Stimulated activated CD4-positive, alpha-beta T cell treated with anti-CD3 and anti-CD28 coated beads, Interleukin-4, amount 100 ng/mL, for 1 hour (primary cell): ENCODE data around the gene DNAH7.

Experiments used
- DNase-seq: peaks from one replicate; pipeline ENCODE4 v3.0.0-alpha.2; 2020

The DNAH7 gene

DNA sequence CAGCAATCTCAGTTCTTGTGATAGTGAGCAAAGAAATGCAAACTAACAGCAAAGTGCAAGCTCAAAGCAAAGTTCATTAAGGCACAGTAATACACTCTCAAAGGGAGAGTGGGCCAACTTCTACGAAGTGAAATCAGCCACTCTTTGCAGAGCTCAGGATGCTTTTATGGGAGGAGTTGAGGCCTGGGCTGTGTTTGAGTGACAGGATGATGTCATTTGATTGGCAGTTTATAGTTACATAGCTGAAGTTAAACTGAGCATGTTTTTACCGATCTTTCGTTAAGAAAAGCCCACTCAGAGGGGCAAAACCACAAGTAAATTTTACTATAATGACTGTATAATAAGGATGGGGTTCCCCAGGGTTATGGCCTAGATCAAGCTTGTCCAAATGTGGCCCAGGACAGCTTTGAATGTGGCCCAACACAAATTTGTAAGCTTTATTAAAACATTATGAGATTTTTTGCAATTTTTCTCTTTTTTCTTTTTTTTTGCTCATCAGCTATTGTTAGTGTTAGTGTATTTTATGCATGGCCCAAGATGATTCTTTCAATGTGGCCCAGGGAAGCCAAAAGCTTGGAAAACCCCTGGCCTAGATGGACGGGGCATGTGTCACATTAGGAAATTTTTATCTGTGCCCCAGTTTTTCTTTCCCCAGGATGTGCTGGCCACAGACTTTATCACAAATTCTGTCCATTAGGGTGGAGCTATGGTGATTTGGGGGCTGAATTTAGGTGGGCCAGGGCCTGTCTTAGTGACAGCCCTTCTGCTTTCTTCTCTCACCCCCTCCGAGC lies 8.3 kb upstream of the DNAH7 start:
- no peak for DNase-seq

- DNase-seq: no peak
Observed at GRCh38 chr2:196075196-196075595, 6.6 kb upstream of the DNAH7 start.

GRCh38 chr2:196074631-196075030 lies 6.0 kb upstream of the DNAH7 start:
- DNase-seq: no peak

GRCh38 chr2:196073521-196073920 lies 4.9 kb upstream of the DNAH7 start:
- DNase-seq: no peak

GRCh38 chr2:196067088-196067382 lies 1.6 kb downstream of the DNAH7 start:
- DNase-seq: no peak

- DNase-seq: no peak
Observed at GRCh38 chr2:196066291-196067087, 2.1 kb downstream of the DNAH7 start.

- DNase-seq: no peak
Observed at GRCh38 chr2:196063773-196064172, 4.9 kb downstream of the DNAH7 start.

DNA sequence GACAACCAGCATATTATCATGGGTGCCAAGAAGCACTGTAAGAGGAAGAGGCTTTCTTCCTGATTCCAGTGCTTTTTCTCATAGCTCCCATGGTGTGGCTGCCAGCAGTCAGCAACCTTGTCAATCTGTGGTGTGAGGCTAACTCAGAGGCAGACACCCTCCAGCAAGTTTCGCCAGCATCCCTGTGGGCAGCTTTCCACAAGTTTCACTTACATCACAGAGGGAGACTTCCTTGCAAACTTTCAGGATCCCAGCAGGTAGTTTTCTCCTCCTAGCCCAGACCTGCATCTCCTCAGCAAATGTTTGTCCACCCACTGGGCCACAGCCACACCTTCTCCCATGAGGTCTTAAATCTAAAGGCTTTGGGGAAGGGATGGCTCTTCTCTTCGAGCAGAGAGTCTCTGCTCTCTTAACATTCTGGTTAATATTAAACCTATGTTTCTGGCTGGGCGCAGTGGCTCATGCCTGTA lies 9.1 kb downstream of the DNAH7 start:
- no peak for DNase-seq

- no peak for DNase-seq
Observed at GRCh38 chr2:196054631-196055030, 14.0 kb downstream of the DNAH7 start.

- no peak for DNase-seq
Observed at GRCh38 chr2:196046123-196046917, 22.3 kb downstream of the DNAH7 start.

- DNase-seq: no peak
Observed at GRCh38 chr2:196041786-196042185, 26.9 kb downstream of the DNAH7 start.

DNA sequence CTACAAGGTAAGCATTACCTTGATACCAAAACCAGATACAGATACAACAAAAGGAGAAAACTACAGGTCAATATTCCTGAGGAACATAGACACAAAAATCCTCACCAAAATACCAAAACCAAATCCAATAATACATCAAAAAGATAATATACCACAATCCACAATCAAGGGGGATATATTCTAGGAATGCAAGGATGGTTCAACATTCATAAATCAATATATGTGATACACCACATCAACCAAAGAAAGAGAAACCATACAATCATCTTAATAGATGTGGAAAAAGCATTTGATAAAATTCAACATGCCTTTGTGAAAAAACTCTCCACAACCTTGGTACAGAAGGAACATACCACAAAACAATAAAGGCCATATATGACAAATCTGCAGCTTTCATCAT lies 28.4 kb downstream of the DNAH7 start:
- DNase-seq: no peak

DNA sequence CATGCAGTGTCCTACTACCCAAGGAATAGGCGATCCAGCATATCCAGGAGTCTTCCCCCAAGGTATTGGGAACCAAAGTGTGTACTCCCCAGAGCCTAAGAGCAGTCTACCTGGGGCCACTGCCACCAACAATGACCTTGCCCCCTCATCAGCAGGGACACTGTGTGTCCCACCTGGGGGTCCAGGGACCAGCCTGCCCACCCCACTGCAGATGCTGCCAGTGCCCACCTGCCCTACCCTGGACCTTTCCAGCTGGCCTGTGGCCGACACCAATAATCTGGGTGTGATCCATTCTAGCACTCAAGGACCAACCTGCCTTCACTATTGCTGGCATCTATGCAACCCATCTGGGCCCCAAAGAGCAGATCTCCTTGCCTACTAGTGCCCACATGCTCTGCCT lies 32.2 kb downstream of the DNAH7 start:
- no peak for DNase-seq

DNA sequence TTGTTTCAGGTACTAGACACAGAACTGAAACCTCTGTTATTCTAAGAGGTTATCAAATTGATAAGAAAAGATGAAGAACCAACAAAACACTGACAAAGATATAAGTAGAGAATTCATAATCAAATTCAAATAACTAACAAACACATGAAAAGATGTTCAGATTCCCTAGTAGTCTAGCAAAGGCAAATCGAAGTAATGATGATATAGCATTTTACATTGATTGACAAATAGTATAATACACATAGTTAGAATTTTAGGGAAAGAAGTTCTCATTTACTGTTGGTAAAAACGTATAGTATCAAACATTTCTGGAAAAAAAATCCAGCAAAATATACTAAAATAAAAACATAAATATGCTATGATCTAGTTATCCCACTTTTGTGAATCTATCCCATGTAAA lies 50.6 kb downstream of the DNAH7 start:
- DNase-seq: no peak

- no peak for DNase-seq
Observed at GRCh38 chr2:196012314-196012713, 56.3 kb downstream of the DNAH7 start.

GRCh38 chr2:196000551-196000950 lies 68.1 kb downstream of the DNAH7 start:
- DNase-seq: no peak

DNA sequence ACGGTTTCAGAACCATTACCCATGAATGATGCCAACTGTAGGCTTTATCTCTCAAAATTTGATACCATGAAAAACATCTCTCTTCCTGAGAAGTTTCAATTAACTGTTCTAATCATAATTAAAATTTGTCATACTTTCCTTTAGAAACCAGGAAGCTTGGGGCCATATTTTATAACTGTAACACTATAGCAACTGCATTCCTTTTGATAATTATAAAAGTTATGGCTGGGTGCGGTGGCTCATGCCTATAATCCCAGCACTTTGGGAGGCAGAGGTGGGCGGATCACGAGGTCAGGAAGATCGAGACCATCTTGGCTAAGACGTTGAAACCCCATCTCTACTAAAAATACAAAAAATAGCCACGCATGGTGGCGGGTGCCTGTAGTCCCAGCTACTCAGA lies 70.6 kb downstream of the DNAH7 start:
- no peak for DNase-seq

DNA sequence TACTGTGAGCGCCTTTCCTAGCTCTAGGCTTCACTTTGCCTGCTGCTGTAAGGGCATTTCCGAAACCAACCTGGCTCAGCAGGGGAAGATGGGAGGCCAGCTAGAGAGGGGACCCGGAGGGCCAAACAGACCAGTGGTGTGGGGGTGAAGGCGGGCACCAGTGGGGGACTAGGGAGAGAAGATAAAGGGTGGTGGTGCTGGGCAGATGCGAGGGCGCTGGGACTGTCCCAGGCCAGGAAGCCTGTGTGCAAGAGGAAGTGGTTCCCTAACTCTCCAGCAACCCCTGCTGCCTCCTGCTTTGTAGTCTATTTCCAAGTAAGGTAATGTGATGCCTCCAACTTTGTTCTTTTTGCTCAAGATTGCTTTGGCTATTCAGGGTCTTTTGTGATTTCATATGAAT lies 73.1 kb downstream of the DNAH7 start:
- no peak for DNase-seq

- no peak for DNase-seq
Observed at GRCh38 chr2:195993623-195994022, 75.0 kb downstream of the DNAH7 start.

- DNase-seq: no peak
Observed at GRCh38 chr2:195985741-195986140, 82.9 kb downstream of the DNAH7 start.

- no peak for DNase-seq
Observed at GRCh38 chr2:195984923-195985726, 83.5 kb downstream of the DNAH7 start.

- no peak for DNase-seq
Observed at GRCh38 chr2:195967336-195967735, 101.3 kb downstream of the DNAH7 start.

DNA sequence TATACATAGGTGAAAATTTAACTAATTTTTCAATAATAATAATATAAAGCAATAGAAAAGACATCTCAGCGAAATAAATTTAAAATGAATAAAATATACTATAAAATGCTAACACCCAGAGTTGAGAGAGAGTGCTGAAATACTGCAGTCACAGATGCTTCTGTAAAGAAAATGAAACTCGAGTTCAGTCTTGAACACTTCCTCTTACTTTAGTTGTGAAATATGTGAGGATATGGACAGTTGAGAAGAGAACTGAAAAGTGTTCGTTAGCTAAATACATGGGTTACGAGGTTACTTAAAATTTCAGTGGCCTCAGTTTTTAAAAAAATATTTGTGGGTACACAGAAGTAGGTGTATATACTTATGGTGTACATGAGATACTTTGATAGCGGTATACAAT lies 106.8 kb downstream of the DNAH7 start:
- no peak for DNase-seq
